Body of pancreas (tissue), 4 donors: ENCODE data around the gene ZNF318.
"Not testable (repeated sequence)": the region's sequence is repeated elsewhere in the genome, so short reads cannot be mapped to it uniquely, and the experiment has no call there.

Source experiments
- POLR2A ChIP-seq, 3 donors: fragments of 450-650 bp; IDR thresholded peaks; one replicate each; pipeline ENCODE4 v1.6.1; 2016; ENCODE audit warnings: antibody characterized with exemption in 3 of 3, mild to moderate bottlenecking in 2 of 3
- TF ChIP-seq, protein P1 (sequence below), 7 experiments: fragments of 450-650 bp in 4 of 7; fragments of 200-600 bp in 3 of 7; sonication (generic) in 3 of 7; IDR thresholded peaks; one replicate each; pipeline ENCODE4 v1.5.1; 2016 to 2019; ENCODE audit warnings: antibody characterized with exemption in 7 of 7

DNA sequence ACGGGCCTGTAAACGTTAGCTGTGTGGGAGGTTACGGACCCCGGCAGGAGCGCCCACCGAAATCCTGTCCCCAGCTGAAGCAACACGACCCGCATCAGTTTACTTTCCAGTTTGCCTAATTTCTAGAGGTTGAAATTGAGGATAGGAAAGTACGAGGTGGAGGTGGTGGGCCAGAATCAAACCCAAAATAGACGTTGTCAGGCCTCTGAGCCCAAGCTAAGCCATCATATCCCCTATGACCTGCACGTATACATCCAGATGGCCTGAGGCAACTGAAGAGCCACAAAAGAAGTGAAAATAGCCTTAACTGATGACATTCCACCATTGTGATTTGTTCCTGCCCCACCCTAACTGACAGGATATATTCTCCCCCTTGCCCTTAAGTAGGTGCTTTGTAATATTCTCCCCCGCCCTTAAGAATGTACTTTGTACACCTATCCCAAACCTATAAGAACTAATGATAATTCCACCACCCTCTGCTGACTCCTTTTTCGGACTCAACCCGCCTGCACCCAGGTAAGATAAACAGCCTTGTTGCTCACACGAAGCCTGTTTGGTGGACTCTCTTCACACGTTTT lies 645 bp upstream of the ZNF318 start:
- TF ChIP-seq, protein P1, sequence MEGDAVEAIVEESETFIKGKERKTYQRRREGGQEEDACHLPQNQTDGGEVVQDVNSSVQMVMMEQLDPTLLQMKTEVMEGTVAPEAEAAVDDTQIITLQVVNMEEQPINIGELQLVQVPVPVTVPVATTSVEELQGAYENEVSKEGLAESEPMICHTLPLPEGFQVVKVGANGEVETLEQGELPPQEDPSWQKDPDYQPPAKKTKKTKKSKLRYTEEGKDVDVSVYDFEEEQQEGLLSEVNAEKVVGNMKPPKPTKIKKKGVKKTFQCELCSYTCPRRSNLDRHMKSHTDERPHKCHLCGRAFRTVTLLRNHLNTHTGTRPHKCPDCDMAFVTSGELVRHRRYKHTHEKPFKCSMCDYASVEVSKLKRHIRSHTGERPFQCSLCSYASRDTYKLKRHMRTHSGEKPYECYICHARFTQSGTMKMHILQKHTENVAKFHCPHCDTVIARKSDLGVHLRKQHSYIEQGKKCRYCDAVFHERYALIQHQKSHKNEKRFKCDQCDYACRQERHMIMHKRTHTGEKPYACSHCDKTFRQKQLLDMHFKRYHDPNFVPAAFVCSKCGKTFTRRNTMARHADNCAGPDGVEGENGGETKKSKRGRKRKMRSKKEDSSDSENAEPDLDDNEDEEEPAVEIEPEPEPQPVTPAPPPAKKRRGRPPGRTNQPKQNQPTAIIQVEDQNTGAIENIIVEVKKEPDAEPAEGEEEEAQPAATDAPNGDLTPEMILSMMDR (IDR thresholded peaks at IDR 0.05): not testable (repeated sequence)
- TF ChIP-seq POLR2A (IDR thresholded peaks at IDR 0.05): peak in 1 of 3 donors; percentile 3
